Activated T-helper 1 cell treated with anti-CD3 and anti-CD28 coated beads, Interleukin-2, amount 50 U/mL, for 16 hours (primary cell): ENCODE measurements around the gene SAMD1.

Experiments
- DNase-seq, 2 donors: peaks; one replicate each; pipeline ENCODE4 v3.0.0-alpha.2; 2020; ENCODE audit warnings: low read depth in 1 of 2, low spot score in 1 of 2

The SAMD1 gene

GRCh38 chr19:14090509-14091080 lies at the start of gene SAMD1:
Gene SAMD1, minus strand, starts transcription at chr19:14090751.
- DNase-seq = peak; percentile 76 to 77

DNA sequence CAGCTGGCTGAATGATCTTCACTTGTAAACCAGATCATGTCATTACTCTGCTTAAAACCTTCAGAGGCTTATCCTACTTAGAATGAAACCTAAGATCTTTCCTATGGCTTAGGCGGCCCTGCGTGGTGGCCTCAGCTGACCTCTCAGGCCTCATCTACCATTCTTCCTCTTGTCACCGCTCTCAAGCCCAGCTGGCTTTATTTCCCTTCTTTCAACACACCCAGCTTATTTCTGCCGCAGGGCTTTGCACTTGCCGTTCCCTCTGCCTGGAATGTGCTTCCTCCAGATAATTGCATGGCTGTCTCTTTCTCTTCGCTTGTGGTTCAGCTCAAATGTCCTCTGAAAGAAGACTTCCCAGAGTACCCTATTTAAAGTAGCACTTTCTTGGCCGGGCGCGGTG lies 49.4 kb upstream of the SAMD1 start:
- DNase-seq = no peak

- DNase-seq = no peak
Observed at GRCh38 chr19:14138576-14139265, 48.2 kb upstream of the SAMD1 start.

- peak; percentile 94 to 98 for DNase-seq
Observed at GRCh38 chr19:14136509-14137281, 46.1 kb upstream of the SAMD1 start, which contains the start of gene ASF1B. Gene ASF1B, minus strand, starts transcription at chr19:14136589. Its CDS starts 133 bp downstream, at chr19:14136456.

DNA sequence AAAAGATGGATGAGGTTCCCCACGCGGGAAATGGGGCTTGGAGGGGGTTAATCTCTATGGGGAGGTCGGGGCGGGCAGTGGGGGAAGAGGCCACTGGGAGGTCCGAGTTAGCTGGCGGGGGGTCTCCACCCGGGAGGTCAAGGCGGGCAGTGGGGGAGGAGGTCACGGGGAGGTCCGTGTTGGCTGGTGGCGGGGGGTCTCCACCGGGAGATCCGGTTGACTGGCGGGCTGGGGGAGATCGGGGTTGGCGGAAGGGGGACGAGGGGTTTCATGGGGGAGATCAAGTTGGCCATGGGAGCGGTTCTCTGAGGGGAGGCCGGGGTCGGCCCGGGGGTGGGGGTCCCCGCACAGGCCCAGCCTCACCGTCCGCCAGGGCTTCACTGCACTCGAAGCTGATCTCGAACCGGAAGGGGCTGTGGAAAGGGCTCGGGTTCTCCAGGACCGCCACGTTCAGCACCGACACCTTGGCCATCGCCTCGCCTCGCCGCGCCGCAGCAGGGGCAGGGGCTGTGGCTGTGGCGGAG lies 45.5 kb upstream of the SAMD1 start:
- no peak for DNase-seq

GRCh38 chr19:14135355-14135754 lies 44.8 kb upstream of the SAMD1 start:
- DNase-seq = no peak

GRCh38 chr19:14127929-14128509 lies 37.5 kb upstream of the SAMD1 start:
- DNase-seq = no peak

- DNase-seq = no peak
Observed at GRCh38 chr19:14127176-14127575, 36.6 kb upstream of the SAMD1 start.

GRCh38 chr19:14122924-14123323 lies 32.4 kb upstream of the SAMD1 start:
- DNase-seq = no peak

- DNase-seq = no peak
Observed at GRCh38 chr19:14120497-14120780, 29.9 kb upstream of the SAMD1 start.

GRCh38 chr19:14119644-14120496 lies 29.3 kb upstream of the SAMD1 start:
- no peak for DNase-seq

- no peak for DNase-seq
Observed at GRCh38 chr19:14119146-14119545, 28.6 kb upstream of the SAMD1 start.

- no peak for DNase-seq
Observed at GRCh38 chr19:14118165-14119051, 27.9 kb upstream of the SAMD1 start.

DNA sequence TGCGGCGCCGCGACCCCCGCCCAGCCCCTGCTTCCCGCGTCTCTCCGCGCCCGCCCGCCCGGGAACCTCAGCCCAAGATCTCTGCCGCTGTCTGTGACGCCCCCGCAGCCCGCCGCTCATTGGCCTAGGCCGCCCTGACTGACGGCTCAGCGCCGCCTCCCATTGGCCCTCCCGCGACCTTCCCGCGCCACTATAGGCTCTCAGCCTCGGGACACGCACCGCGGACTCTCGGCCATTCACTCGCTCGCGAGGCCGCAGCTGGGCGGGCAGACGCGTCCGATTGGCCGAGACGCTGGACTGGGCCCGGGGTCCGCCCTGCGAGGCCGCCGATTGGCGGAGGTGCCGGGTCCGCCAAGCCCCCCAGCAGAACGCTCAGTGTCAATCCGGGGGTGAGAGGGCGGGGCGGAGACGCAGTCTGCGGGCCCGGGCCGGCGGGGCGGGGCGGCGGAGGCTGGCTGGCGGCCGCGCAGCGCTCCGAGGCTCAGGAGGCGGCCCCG lies 27.2 kb upstream of the SAMD1 start, which contains the start of gene PRKACA:
Gene PRKACA (minus strand): TSS at position 95 of the 497 bp plus-strand sequence. CDS start 215 bp downstream, outside the sequence.
- DNase-seq = peak; percentile 95 to 99

- DNase-seq = peak in 1 of 2 donors; percentile 12
Observed at GRCh38 chr19:14116918-14117578, 26.5 kb upstream of the SAMD1 start.

GRCh38 chr19:14116525-14116917 lies 26.0 kb upstream of the SAMD1 start:
- DNase-seq = no peak

DNA sequence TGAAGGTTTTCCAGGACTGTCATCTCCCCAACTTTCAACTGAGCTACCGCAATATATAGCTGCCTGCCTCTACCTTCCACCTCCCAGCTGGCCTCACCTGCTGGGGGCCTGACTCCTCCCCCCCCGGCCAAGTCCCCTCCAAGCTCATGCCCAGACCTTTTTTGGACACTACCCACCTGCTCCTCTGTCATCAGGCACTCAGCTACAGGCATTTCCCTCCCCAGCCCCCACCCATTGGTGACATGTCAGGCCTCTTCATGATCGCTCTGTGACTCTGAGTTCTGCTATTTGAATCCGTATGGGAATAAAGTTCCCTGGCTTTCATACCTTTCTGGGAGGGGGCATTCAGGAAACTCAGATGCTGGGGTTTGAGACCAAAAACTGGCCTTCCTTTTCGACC lies 25.2 kb upstream of the SAMD1 start:
- no peak for DNase-seq

DNA sequence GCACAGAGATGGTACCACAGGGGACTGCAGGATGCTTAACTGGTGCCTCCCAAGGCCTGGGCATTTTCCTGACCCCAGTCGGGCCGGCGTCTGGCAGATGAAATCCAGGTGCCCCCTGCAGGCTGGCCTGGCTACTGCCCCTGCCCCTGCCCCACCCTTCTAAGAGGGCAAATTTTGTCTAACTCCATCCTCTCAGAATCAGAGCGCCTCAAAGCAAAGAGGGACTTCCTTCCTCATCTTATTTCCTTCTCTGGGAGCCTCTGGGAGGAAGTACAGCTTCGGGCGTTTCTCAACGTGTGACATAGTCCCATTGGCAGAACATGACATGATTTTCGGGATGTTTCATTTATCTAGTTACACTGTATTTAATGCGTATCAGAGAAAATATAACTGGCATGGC lies 24.3 kb upstream of the SAMD1 start:
- DNase-seq = peak in 1 of 2 donors; percentile 34

- DNase-seq = no peak
Observed at GRCh38 chr19:14114439-14114838, 23.9 kb upstream of the SAMD1 start.
